HEK293 (cell line): ENCODE measurements around the gene MUSK.

Experiments used
- CTCF ChIA-PET: fragments of 350-600 bp; formaldehyde crosslinking; extraction: SDS; loops from one replicate; lab custom pipeline; 2021; ENCODE audit warnings: antibody characterized with exemption; lab: Yijun Ruan, JAX
- POLR2A ChIA-PET: fragments of 300-600 bp; formaldehyde crosslinking; extraction: SDS; loops from one replicate; lab custom pipeline; 2020; ENCODE audit warnings: antibody characterized with exemption, inconsistent platforms; lab: Yijun Ruan, JAX
- H3K27ac ChIP-seq: fragments of 200-500 bp; sonication (Bioruptor generic); 2 replicates; pipeline ENCODE4 v1.5.1; 2014; ENCODE audit warnings: low read depth, low read length, control low read depth, inconsistent platforms; ENCODE audit errors: extremely low read depth
- H3K36me3 ChIP-seq, 2 experiments: fragments of 200-500 bp in 1 of 2; sonication (Bioruptor generic) in 1 of 2; 1 replicate in 1 of 2; 2 replicates in 1 of 2; pipeline ENCODE4 v1.5.1; 2014 to 2017; ENCODE audit warnings: inconsistent platforms in 2 of 2, low read length in 2 of 2; ENCODE audit not compliant: control insufficient read depth in 2 of 2, insufficient read depth in 1 of 2
- H3K4me1 ChIP-seq: fragments of 200-500 bp; sonication (Bioruptor generic); 2 replicates; pipeline ENCODE4 v1.5.1; 2014; ENCODE audit warnings: mild to moderate bottlenecking, low read length, inconsistent platforms; ENCODE audit not compliant: control insufficient read depth, insufficient read depth
- H3K4me3 ChIP-seq: 2 replicates; pipeline ENCODE4 v1.5.1; 2011; ENCODE audit warnings: low read depth, mild to moderate bottlenecking, control low read depth, low read length, moderate library complexity
- H3K9me3 ChIP-seq: fragments of 200-500 bp; sonication (Bioruptor generic); 2 replicates; pipeline ENCODE4 v1.5.1; 2014; ENCODE audit warnings: low read depth, low read length, inconsistent platforms; ENCODE audit not compliant: control insufficient read depth, insufficient read depth
- GLIS2 ChIP-seq: fragments of 450-650 bp; formaldehyde crosslinking; IDR thresholded peaks from 2 replicates; pipeline ENCODE4 v1.5.1; 2016; ENCODE audit warnings: missing biosample characterization, missing genetic modification characterization
- HOXC10 ChIP-seq: sonication (generic); formaldehyde crosslinking; IDR thresholded peaks from 2 replicates; pipeline ENCODE4 v1.8.1; 2023; ENCODE audit warnings: mild to moderate bottlenecking, missing genetic modification reagents
- HOXD13 ChIP-seq: sonication (generic); formaldehyde crosslinking; IDR thresholded peaks from 2 replicates; pipeline ENCODE4 v1.8.0; 2022; ENCODE audit warnings: missing genetic modification reagents, borderline replicate concordance
- REPIN1 ChIP-seq: fragments of 450-650 bp; formaldehyde crosslinking; IDR thresholded peaks from 2 replicates; pipeline ENCODE4 v1.5.1; 2017; ENCODE audit warnings: missing biosample characterization, missing genetic modification characterization, low read depth
- SCRT1 ChIP-seq: fragments of 450-650 bp; formaldehyde crosslinking; IDR thresholded peaks from 2 replicates; pipeline ENCODE4 v1.5.1; 2016; ENCODE audit warnings: missing biosample characterization, missing genetic modification characterization, borderline replicate concordance
- SP3 ChIP-seq: fragments of 450-650 bp; formaldehyde crosslinking; IDR thresholded peaks from 2 replicates; pipeline ENCODE4 v1.5.1; 2016; ENCODE audit warnings: missing biosample characterization, missing genetic modification characterization
- ZEB2 ChIP-seq: fragments of 450-650 bp; formaldehyde crosslinking; IDR thresholded peaks from 2 replicates; pipeline ENCODE4 v1.5.1; 2016; ENCODE audit warnings: missing biosample characterization, missing genetic modification characterization
- ZFP37 ChIP-seq: fragments of 450-650 bp; formaldehyde crosslinking; IDR thresholded peaks from 2 replicates; pipeline ENCODE4 v1.5.1; 2016; ENCODE audit warnings: missing biosample characterization, missing genetic modification characterization
- ZNF175 ChIP-seq: fragments of 450-650 bp; formaldehyde crosslinking; IDR thresholded peaks from 2 replicates; pipeline ENCODE4 v1.5.1; 2016; ENCODE audit warnings: missing biosample characterization, missing genetic modification characterization
- ZNF24 ChIP-seq: fragments of 450-650 bp; formaldehyde crosslinking; IDR thresholded peaks from 2 replicates; pipeline ENCODE4 v1.5.1; 2016; ENCODE audit warnings: missing biosample characterization, missing genetic modification characterization
- ZNF311 ChIP-seq: fragments of 450-650 bp; formaldehyde crosslinking; IDR thresholded peaks from 2 replicates; pipeline ENCODE4 v1.5.1; 2017; ENCODE audit warnings: missing biosample characterization, missing genetic modification characterization, borderline replicate concordance
- ZNF335 ChIP-seq: fragments of 450-650 bp; formaldehyde crosslinking; conservative IDR thresholded peaks from 2 replicates; pipeline ENCODE4 v1.5.1; 2016; ENCODE audit warnings: missing biosample characterization, missing genetic modification characterization
- ZNF473 ChIP-seq: fragments of 450-650 bp; formaldehyde crosslinking; IDR thresholded peaks from 2 replicates; pipeline ENCODE4 v1.5.1; 2017; ENCODE audit warnings: missing biosample characterization, missing genetic modification characterization
- ZNF530 ChIP-seq: fragments of 450-650 bp; formaldehyde crosslinking; IDR thresholded peaks from 2 replicates; pipeline ENCODE4 v1.5.1; 2016; ENCODE audit warnings: low read depth, missing biosample characterization, missing genetic modification characterization
- ZNF596 ChIP-seq: fragments of 450-650 bp; IDR thresholded peaks from 2 replicates; pipeline ENCODE4 v1.5.0; 2018; ENCODE audit warnings: missing biosample characterization, mild to moderate bottlenecking, missing genetic modification characterization, moderate library complexity
- ZNF670 ChIP-seq: fragments of 450-650 bp; formaldehyde crosslinking; IDR thresholded peaks from 2 replicates; pipeline ENCODE4 v1.5.1; 2016; ENCODE audit warnings: missing biosample characterization, missing genetic modification characterization, low read depth
- TF ChIP-seq, protein P1 (sequence below): fragments of 450-650 bp; formaldehyde crosslinking; IDR thresholded peaks from 2 replicates; pipeline ENCODE4 v1.5.1; 2016; ENCODE audit warnings: missing biosample characterization, missing genetic modification characterization
- TF ChIP-seq, protein P2 (sequence below): fragments of 450-650 bp; formaldehyde crosslinking; IDR thresholded peaks from 2 replicates; pipeline ENCODE4 v1.5.1; 2016; ENCODE audit warnings: missing biosample characterization, missing genetic modification characterization
- TF ChIP-seq, protein P3 (sequence below): fragments of 450-650 bp; formaldehyde crosslinking; IDR thresholded peaks from 2 replicates; pipeline ENCODE4 v1.5.1; 2016; ENCODE audit warnings: missing biosample characterization, missing genetic modification characterization

The MUSK gene

DNA sequence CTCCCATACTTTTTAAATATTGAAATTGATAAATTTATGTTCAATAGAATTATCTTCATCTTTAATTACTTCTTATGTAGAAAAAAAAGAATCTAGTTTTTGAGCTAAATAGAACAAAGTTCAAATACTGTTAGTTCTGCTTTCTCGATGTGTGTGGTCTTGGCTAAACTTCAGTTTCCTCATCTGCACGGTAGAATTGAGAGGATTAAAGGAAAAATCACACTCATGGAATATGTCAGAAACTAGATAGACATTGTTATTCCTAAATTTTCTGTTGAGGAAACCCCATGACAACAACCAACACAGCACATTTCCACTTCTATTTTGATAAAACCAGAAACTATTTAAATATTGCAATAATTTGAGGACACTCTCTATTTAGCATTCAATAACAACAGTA lies 100.3 kb downstream of the MUSK start (continued):
- TF ChIP-seq, protein P1, sequence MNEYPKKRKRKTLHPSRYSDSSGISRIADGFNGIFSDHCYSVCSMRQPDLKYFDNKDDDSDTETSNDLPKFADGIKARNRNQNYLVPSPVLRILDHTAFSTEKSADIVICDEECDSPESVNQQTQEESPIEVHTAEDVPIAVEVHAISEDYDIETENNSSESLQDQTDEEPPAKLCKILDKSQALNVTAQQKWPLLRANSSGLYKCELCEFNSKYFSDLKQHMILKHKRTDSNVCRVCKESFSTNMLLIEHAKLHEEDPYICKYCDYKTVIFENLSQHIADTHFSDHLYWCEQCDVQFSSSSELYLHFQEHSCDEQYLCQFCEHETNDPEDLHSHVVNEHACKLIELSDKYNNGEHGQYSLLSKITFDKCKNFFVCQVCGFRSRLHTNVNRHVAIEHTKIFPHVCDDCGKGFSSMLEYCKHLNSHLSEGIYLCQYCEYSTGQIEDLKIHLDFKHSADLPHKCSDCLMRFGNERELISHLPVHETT (tag by site-specific recombination) = no peak
- TF ChIP-seq, protein P2, sequence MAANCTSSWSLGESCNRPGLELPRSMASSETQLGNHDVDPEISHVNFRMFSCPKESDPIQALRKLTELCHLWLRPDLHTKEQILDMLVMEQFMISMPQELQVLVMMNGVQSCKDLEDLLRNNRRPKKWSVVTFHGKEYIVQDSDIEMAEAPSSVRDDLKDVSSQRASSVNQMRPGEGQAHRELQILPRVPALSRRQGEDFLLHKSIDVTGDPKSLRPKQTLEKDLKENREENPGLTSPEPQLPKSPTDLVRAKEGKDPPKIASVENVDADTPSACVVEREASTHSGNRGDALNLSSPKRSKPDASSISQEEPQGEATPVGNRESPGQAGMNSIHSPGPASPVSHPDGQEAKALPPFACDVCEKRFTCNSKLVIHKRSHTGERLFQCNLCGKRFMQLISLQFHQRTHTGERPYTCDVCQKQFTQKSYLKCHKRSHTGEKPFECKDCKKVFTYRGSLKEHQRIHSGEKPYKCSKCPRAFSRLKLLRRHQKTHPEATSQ (tag by site-specific recombination) = no peak

DNA sequence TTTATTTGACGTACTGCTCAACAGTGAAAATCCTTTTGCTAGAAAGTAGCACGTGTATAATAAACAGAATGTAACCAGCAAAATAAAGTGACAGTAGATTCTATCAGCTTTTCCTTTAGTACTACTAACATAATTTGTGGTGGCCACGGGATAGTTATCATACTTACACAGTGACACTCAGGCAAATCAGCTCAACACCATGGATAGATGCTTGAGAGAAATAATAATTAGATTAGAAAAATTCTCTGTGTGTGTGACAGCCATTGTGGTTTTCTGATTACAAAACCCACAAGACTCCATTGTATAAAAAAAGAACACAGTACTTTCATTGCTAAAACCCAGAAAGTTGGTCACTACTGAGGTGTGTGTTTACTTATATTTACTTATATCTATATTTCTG lies 101.1 kb downstream of the MUSK start:
- TF ChIP-seq, protein P1 (tag by site-specific recombination) = no peak
- no peak for TF ChIP-seq HOXD13 (CRISPR knock-in tag)
- TF ChIP-seq ZNF175 = no peak
- no peak for TF ChIP-seq ZNF311 (tag by site-specific recombination)
- TF ChIP-seq ZFP37 (tag by site-specific recombination) = no peak
- no peak for TF ChIP-seq ZNF24 (tag by site-specific recombination)
- no peak for TF ChIP-seq ZNF670 (tag by site-specific recombination)
- no peak for TF ChIP-seq ZNF596 (tag by site-specific recombination)
- no peak for TF ChIP-seq SP3
- no peak for TF ChIP-seq ZNF473 (tag by site-specific recombination)
- POLR2A ChIA-PET = no interaction called here
- Histone ChIP-seq H3K4me3 (no peak overlapping the region), H3K4me1 (no peaks in the 10 kb centered on the region), H3K36me3 (no peaks in the 10 kb centered on the region), H3K27ac (no peak overlapping the region), H3K9me3 (no peaks in the 10 kb centered on the region)
- CTCF ChIA-PET = interaction anchor here (1.0 kb wide), 1 partner anchor 9 kb away, joined by 3 read pairs; no protein-coding TSS in a partner anchor

DNA sequence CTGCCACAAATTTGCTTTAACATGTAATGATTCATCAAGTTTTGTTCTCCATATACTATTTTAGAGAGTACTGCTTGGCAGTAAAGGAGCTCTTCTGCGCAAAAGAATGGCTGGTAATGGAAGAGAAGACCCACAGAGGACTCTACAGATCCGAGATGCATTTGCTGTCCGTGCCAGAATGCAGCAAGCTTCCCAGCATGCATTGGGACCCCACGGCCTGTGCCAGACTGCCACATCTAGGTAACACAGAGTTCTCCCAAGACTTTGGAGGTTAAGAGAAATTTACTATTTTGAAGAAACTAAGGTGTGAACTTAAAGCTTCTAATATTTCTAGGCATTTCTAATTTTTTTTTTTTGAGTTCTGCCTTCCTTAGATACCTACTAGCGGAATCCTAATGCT lies 107.1 kb downstream of the MUSK start:
- Histone ChIP-seq H3K9me3 (no peaks in the 10 kb centered on the region), H3K4me1 (no peaks in the 10 kb centered on the region), H3K36me3 (no peaks in the 10 kb centered on the region), H3K4me3 (no peak overlapping the region), H3K27ac (no peak overlapping the region)
- POLR2A ChIA-PET = no interaction called here
- TF ChIP-seq SCRT1 (no peak), ZEB2 (tag by site-specific recombination) (no peak), HOXC10 (no peak), ZNF530 (tag by site-specific recombination) (no peak), GLIS2 (tag by site-specific recombination) (no peak), REPIN1 (tag by site-specific recombination) (no peak), ZNF335 (no peak)
- TF ChIP-seq, protein P3, sequence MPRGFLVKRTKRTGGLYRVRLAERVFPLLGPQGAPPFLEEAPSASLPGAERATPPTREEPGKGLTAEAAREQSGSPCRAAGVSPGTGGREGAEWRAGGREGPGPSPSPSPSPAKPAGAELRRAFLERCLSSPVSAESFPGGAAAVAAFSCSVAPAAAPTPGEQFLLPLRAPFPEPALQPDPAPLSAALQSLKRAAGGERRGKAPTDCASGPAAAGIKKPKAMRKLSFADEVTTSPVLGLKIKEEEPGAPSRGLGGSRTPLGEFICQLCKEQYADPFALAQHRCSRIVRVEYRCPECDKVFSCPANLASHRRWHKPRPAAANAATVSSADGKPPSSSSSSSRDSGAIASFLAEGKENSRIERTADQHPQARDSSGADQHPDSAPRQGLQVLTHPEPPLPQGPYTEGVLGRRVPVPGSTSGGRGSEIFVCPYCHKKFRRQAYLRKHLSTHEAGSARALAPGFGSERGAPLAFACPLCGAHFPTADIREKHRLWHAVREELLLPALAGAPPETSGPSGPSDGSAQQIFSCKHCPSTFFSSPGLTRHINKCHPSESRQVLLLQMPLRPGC (tag by site-specific recombination) = no peak
- TF ChIP-seq, all 188 proteins: peak for 0
- CTCF ChIA-PET = interaction anchor here (0.7 kb wide), 1 partner anchor 1091 kb away, joined by 3 read pairs; no protein-coding TSS in a partner anchor
